GDM1 (cell line): ENCODE measurements around the gene TMEM223.
"Not testable (repeated sequence)": the region's sequence is repeated elsewhere in the genome, so short reads cannot be mapped to it uniquely, and the experiment has no call there.

Source experiments
- DNase-seq: peaks from one replicate; lab custom pipeline; 2025; lab: John Stamatoyannopoulos, UW

The TMEM223 gene

DNA sequence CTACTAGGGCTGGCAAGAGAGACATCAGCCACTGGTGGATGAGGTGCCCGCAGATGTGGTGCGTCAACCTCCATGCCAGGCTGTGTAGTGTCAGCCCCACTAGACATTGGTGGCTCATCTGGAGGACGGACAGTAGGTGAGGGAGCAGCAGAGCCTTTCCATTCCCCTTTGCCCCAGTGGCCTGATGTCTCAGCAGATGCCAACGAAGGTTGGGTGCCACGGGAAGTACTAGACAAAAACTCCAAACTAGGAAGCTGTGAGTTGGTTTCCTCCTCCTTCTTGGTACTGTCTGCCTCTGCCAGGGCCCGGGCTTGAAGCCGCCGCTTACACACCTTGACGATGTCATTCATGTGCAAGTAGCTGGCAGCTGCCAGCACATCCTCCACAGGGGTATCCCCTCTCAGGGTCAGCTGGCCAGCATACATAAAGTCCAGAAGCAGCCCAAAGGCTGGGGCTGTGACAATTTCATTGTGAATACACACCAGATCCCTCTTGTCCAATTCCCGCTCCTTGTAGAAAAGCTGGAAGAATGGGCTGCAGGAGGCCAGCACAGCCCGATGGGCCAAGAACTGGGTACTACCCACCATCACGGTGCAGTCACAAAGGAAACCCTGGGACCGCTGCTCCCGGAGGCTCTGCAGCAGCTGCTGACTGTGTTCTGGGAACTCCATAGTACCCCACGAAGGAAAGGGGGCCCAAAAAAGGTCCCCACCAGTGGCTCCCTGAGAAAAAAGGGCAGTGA lies 38.6 kb downstream of the TMEM223 start:
- DNase-seq, result no peak

DNA sequence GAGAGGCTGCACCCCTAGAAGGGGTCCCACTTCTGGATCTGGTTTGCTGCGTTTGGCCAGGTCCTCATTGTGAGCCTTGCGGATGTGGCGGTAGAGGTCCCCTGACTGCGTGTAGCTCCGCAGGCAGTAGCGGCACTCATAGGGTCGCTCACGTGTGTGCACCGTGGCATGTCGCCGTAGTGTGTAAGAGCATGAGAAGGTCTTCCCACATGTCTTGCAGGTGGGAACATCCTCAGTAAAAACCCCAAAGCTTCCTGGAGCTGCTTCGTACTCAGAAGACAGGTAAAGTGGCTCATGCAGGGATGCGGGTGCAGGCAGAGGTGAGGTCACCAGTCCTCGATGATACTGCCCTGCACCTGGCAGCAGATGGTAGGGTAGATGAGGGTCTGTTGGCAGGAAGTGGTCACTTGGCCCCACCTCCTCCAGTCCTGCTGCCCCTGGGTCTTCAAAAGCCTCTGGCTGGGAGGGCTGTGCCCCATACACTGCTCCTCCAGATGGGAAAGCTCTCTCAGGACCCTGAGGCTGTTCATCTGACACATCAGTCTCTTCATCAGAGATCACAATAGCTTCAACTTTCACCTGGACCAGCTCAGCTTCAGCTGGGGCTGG lies 39.5 kb downstream of the TMEM223 start:
- no peak for DNase-seq

DNA sequence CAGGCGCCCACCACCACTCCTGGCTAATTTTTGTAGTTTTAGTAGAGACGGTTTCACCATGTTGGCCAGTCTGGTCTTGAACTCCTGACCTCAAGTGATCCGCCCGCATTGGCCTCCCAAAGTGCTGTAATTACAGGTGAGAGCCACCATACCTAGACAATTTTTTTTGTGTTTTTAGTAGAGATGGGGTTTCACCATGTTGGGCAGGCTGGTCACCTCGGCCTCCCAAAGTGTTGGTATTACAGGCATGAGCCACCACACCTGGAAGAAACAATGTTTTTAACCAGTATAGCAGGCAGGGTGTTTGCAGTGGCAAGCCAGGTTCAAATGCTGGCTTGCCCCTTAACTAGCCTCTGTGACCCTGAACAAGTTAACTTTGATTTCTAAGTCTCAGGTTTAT lies 41.9 kb downstream of the TMEM223 start:
- DNase-seq, result not testable (repeated sequence)

DNA sequence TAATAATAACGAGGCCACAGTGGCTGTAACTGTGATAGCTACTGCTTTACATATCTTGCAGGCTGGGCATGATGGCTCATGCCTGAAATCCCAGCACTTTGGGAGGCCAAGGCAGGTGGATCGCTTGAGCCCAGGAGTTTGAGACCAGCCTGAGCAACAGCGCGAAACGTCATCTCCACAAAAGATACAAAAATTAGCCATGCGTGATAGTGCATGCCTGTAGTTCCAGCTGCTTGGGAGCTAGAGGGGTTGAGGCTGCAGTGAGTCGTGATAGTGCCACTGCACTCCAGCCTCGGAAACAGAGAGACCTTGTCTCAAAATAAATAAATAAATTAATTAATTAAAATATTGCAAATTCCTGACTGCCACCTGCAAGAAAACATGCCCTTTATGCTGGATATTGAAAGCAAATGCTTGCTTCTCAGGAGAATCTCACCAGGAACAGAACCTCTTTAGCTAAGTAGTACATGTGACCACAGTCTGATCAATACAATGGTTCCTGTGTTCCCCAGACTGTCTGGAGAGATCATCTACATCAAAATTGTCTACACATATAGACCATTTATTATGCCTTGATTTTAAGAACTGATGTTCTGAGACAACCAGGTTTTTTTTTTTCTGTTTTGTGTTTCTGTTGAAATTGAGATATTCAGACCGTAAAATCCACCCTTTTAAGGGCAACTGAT lies 44.2 kb downstream of the TMEM223 start:
- no peak for DNase-seq
